ENCODE measurements around the gene METAP1D.
"Not testable (repeated sequence)": the region's sequence is repeated elsewhere in the genome, so short reads cannot be mapped to it uniquely, and the experiment has no call there.

The METAP1D gene

DNA sequence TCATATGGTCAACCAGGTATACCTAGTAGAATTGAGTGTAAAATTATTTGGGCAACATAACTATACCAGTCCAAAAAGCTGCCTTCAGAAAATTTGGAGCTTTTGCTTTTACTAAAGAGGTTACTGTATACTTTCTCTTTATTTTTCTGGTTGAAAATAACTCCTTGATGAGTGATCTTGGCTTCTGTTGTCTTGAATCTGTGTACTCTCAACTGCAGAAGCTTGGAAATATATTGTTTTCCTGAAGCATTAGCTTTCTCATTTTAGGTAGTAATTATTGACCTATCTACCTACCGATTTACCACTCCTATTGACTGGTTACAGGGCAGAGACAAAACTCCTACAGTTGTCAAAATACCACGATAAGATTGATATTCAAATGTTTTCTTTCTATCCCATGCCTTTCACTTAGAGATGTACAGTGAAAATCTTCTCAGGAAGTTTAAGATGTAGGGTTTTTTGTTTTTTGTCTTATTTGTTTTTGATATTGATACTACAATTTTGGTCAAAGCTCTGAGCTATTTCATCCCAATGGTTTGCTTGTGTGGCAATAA is 49.9 kb downstream of the METAP1D start:
- DNase-seq, result no peak

DNA sequence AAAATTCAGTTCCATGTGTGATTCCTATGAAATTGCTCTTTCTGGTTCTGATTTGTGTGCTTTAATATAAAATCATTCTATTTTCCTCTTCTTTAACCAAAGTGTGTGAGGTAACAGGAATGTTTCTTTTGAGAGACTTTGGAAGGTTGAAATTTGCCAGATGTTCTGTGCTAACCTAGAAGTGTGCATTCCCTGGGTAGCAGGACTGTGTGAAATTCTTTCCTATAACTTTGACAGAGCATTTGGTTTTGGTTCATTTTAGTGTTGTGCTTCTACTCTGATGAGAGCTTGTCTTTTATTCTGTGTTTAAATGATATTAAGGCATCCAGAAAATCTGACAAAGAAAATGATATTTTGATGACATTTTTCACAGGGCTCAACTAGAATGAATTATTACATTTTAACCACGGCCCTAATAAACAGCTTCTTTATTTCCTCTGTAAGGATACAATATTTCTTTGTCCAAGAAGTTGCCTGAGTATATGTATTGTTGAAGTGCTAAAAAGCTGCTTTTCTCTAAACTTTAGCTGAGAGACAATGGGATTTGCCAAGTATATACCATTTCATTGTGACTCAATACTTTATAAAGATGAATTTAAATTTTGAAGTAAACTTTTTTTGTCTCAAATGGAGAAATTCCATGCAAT is 50.8 kb downstream of the METAP1D start:
- no peak for DNase-seq

DNA sequence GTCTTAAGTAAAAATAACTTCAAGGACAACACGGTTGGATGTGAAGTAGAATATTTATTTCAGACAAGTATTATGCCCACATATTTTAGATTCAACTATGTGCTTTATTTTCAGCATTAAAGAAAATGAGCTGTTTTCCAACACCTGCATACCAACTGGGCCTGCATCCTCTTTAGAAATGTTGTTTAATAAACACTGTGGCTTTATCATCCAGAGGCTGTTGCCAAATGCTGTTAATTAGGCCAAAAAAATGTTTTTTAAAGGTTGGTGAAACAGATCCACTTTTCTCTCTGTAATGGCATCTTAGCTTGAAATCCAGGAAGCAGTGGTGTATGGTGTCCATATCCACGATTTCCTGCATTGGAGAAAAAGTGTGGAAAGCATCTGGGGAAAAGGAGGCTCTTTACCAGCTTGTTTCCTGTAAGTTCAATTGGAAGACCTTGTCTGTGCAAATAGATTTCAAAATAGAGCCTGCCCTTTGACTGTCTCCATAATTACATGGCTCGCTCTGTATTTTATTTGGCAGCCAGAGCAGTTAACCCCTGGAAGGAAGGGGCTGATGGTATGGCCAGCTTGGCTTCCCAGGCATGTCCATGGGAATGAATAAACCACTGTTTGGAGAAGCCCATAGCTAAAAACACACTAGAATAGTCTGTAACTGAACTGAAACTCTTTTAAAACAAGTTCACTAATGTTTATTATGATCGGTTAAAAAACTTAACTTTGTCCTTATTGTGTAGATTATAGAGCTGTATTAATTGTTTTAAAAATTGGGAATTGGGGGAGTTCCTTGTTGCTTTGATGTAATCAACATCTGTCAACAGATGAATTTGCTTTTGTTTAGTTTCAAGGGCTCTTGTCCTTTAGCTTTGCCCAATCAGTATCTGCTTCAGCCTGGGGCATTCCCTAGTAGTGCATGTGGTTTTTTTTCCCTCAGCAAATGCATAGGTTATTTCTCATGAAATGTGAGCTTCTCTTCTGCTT is 52.5 kb downstream of the METAP1D start:
- DNase-seq, result no peak

DNA sequence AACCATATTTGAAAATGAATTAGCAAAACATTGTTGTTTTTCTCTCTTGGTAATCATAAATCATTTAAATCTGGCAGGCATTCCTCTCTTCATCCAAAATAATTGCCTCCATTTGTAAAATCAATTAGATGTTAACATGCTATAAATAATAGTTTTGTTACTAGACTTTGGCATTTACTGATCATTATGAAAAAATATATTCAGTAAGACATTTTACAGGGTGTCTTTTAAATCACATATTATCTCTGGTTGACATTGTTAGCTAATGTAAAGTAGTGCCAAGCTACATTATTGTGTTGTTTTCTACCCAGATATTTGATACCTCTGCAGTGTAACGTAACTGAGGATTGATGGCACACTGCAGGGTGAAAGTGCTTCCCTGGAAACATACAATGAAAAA is 53.7 kb downstream of the METAP1D start:
- no peak for DNase-seq

DNA sequence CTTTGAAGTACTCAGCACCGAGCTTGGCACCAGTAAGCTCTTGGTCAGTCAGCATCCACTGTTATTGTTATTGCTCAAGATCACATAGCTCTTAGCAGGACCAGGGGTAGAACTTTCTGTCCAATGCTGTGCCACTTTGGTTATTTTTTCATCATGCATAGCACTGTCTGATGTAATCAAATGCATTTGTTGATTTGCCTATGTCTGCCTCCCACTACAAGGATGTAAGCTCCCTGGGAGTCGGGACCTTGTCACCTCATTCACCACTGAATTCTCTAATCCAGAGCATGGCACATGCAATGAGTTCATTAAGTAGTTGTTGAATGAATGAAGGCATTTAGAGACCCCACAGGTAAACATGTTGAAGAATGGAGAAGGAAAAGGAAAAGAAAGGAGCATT is 56.5 kb downstream of the METAP1D start:
- no peak for DNase-seq

DNA sequence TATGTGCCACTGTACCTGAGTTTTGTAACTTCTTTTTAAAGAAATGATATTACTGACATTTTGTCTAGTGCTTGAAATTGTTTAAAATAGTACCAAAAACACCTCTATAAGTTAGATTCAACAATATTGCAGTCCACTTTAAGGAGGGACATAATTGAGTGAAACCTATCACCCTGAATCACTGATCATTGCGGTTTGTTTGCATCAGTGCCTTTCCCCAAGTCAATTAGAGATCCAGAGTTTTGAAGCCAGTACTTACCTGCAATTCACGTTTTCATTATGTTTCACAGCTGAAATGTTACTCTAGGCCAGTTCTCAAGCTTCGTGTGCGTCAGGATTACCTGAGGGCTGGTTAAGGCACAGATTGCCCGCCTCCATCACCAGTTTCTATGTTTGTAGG is 58.9 kb downstream of the METAP1D start:
- no peak for DNase-seq

DNA sequence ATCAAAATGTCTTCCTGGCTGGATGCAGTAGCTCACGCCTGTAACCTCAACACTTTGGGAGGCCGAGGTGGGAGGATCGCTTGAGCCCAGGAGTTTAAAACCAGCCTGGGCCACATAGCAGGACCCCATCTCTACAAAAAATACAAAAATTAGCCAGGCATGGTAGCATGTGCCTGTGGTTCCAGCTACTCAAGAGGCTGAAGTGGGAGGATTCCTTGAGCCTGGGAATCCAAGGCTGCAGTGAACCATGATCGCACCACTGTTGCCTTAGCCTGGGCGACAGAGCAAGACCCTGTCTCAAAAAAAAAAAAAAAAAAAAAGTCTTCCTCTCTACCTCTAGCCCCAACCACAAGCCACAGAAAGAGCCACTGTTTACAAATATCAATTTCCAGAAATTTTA is 60.4 kb downstream of the METAP1D start:
- DNase-seq, result not testable (repeated sequence)

DNA sequence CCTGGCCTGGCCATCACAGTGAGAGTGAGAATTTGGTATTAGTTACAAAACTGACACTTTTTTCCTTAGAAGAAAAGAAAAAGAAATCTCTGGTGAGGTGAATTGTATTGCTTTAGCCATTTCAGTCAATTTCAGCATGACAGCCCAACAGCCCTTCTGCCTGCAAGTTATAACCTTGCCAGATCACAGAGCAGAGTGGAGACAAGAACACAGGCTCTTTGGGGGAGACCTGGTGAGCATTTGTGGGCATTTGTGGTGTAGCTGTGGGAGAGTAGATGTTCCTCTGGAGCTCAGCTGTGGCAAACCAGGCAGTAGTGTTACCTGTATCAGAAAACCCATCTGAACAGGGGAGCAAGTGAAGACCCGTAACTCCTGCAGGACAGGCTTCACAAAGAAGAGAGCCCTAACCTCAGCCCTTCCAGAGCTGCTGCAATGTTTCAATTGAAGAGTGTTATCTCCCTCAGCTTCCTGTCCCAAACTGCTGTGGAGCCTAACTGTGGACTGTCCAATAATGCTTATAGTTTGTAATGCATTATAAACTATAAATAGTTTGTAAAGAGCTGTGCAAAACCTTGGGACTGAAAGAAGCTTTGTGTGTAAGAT is 62.8 kb downstream of the METAP1D start:
- no peak for DNase-seq

DNA sequence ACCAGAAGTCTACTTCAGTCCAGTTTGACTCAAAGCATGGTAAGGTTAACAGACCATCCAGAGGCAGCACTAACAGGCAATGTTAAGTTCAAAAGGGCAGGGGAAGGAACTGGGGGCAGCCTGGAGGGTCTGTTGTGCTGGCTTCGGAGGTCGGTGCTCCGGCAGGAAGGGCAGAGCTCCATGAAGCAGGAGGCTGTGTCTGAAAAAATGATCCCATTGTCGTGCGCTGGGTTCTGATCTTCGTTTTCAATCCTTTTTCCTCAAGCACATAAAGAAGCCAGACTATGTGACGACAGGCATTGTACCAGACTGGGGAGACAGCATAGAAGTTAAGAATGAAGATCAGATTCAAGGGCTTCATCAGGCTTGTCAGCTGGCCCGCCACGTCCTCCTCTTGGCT is 63.7 kb downstream of the METAP1D start:
- no peak for DNase-seq

DNA sequence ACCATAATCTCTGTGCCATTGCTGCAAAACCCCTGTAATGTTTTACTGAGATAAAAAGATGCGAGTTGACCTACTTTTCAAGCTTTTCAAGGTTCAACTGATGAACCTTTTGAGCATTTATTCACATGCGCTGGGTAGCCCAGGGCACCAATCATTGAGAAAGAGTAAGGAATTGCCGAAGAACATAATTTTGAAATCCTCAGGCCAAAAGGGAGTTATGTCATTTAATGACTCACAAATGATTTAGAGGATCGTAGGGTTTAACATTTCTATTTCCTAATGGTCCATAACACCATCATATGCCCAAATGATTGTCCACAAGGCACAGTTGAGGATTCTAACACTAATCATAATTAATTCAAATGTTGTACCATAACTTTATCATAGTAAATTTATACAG is 65.4 kb downstream of the METAP1D start:
- DNase-seq, result no peak

DNA sequence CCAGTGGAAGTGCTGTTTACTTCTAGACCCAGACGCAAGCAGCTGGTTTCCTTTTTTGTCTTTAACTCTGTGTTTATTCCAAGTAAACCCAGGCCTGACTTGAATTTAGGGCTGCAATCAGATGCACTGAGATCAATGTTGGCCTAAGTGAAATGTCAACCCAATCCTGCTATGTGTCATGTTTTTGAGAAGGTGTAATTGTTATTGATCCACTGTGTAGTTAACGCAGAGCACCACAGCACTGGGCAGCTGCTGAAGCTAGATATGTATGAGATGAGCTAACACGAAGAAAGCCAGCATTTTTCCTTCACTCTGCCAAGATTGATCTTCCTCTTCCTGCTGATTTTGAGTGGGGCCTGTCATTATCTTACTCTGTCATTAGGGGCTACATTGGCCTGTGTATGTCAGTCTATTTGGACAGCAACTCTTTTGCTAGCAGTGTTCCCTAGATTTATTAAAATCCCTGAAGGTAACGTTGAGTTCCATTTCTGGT is 66.7 kb downstream of the METAP1D start:
- DNase-seq, result no peak

DNA sequence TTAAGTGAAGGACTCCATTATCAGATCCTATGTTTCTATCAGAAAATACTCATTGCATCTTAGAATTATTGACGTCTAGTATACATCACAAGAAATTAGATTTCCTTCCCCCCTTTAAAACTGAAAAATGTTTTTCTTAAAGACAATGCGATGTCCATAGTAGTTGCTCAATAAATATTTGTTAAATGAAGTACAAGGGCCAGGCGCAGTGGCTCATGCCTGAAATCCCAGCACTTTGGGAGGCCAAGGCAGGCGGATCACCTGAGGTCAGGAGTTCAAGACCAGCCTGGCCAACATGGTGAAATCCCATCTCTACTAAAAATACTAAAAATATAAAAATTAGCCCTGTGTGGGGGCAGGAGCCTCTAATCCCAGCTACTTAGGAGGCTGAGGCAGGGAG is 68.2 kb downstream of the METAP1D start:
- not testable (repeated sequence) for DNase-seq

DNA sequence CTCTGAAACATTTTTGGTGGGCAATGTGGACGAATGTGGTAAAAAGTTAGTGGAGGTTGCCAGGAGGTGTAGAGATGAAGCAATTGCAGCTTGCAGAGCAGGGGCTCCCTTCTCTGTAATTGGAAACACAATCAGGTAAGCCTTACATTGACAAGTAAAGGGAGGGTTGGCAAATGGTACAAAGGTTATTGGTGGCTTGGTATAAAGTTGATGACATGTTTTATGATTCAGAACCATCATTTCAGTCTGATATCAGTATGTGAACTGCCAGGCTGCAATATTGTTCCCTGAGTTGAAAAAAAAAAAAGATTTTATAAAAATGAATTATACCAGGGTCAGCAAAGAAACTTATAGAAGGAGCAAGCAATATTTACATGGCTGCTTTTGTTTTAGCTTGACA is 71.2 kb downstream of the METAP1D start:
- DNase-seq, result no peak

DNA sequence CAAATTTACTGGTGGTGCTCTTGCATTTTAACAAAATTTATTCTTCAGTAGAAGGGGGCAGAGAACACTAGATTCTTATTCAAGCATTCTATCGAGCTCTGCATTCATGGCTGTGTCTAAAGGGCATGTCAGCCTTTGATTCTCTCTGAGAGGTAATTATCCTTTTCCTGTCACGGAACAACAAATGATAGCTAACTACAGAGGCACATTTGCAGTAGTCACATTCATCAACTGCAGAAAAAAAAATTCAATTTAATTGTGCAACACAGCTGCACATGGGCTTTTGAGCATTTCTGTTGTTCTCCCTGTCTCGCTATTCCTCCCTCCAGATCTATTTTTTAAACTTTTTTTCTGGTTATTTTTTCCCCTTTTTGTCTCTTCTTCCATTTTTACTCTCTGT is 72.5 kb downstream of the METAP1D start:
- DNase-seq, result no peak

DNA sequence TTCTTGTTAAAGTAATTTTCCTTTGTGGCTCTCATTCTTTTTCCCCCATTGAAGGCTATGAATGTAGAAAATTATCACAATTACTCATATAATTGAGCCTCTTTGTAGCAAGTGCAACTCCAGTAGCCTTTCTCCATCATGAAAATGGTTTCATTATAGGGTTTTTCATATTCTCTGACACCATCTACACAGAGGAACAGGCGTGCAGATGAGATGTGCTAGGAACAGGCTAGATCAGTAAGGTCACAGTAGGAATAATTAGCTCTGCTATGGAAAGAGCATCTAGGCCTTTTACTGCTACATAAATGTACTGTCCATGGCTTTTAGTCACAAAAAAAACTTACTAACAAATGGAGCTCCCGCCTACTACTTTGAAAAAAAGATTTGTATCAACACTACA is 73.0 kb downstream of the METAP1D start:
- DNase-seq, result no peak

DNA sequence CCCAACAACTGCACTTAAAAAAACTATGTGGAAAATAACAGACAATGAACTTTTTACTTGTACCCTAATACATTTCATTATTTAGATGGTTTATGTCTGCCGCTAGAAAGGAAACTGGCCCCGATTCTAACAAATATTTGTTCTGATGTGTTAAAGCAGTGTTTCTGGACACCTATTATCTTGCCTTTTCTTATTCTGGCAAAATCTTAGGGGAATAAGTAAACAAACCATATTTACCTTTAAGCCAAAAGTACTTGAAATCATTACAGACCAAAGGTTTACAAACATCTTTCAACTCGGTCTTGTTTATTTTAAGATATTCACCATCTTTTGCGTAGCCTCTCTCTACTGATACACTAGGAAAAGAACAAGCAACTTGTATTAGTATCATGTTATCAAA is 73.8 kb downstream of the METAP1D start:
- DNase-seq, result no peak

DNA sequence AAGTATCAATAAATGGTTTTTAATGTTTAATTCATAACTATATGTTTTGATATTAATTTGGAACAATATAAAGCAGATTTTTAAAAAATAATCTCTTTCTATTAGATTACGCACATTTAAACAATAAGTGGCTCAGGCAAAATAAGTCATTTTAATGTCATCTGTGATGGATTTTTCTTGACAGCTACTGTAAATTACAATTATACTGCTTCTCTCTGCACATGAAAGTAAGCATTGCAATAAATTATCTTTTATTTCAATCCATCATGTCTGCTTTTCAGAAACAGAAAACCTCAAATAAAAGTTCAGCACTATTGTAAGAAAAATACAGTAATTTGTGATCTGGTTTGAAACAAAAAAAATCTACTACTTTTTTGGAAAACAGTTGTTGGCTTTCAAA is 74.5 kb downstream of the METAP1D start:
- no peak for DNase-seq

DNA sequence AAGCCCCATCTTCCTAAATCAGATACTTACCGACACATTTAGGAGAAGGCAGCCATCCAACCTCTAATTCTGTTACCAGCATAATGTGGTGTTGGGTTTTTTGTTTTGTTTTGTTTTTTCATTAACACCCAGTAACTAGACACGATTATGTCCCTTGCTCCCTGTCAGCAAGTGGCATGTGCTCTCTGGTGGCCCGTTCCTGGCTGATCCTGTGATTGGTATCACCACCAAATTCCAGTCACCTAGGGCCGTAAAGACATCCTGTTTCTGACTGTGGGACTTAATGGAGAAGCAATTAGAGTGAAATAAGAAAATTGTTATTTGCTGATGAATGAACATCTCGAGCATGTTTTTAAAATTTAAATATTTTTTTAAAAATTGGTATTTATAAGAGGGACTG is 79.7 kb downstream of the METAP1D start:
- no peak for DNase-seq

DNA sequence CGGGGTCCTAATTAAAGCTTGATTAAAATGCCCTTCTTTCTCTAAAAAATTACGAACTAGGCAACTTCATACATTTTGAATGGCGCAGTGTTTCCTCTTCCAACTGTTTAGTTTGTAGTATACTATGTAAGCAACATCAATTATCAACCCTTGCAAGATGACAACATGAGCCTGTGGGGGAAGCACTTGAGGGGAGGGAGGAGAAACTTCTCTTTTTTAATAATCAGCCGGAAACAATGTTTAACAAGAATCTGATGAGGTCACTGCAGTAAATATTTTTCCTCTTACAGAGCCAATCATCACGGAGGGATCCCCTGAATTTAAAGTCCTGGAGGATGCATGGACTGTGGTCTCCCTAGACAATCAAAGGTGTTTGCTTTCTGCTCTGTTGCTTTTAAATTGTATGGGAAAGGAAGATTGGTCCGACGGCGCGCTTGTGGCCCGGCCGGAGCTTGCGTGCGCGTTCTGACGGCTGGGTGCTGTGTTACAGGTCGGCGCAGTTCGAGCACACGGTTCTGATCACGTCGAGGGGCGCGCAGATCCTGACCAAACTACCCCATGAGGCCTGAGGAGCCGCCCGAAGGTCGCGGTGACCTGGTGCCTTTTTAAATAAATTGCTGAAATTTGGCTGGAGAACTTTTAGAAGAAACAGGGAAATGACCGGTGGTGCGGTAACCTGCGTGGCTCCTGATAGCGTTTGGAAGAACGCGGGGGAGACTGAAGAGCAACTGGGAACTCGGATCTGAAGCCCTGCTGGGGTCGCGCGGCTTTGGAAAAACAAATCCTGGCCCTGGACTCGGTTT is 80.3 kb downstream of the METAP1D start:
- no peak for DNase-seq

DNA sequence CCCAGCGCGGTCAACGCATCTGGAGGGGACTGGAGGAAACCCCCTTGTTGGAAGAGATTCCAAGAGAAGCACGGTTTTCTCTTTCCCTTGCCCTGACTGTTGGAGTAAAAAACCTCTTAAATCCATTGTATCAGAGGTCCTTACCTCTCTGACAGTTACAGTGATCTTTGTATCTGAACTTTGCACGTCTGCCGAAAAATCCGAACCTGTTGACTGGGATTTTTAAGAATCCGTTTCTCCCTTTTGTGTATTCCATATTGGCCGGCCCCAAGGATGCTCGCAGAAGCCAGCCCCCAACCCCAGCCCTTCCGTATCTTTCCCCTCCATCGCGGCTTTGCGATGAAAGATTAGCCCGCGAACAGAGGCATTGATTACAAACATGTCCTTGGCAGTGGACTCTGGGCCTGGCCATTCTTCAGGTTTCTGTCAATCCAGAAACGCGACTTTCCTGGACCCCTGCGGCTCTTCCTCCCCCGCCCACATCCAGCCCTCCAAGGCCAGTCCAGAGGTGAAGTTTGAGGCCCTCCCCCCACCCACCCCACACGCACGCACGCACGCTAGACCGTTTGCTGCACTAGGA is 81.0 kb downstream of the METAP1D start:
- no peak for DNase-seq

DNA sequence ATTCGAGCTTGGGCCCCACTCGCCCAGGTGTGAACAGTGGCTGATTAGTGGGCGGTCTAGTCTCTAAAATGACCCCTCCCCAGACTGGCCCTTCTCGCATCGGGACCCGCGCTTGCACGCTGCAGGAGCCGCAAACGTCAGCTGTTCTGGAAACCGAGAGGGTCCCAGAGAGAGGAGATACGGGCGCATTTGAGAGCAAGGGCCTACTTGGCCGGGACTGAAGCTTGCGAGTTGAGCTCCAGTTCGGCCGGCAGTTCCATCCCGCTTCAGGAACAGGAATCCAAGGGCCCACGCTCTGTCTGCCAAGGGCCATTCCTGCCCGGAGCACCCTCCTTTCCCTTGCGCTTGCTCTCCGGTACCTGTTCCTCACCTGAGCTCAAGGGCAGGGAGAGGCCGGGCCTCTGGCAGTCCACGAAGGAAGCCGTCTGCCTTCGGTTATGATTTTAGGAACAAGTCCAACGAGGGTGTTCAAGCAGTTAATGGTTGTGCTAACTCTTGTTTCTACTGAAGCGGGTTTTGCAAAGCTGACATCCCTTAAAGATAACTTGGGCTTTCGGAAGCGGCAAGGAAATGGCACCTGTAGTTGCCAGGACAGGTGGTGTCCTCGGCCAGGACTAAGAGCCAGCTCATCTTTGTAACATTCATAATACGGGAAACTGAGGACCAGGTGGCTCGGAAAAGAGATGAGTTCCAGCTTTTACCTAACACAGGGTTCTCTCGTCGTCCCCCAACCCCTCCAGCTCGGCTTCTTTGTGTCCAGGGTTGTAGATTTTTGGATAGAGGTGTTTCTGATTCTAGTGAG is 81.7 kb downstream of the METAP1D start:
- DNase-seq, result peak; percentile 51

Measured in right forelimb (tissue), 1 donor.